DOHH2 (cell line): ENCODE data around the gene GJC1.

Experiments
- CTCF ChIP-seq: fragments of 200-600 bp; sonication (generic); IDR thresholded peaks from one replicate; pipeline ENCODE4 v1.5.1; 2014; ENCODE audit warnings: antibody characterized with exemption, mild to moderate bottlenecking, low read depth, low read length; ENCODE audit not compliant: poor library complexity, severe bottlenecking
- EZH2phosphoT487 ChIP-seq: fragments of 200-600 bp; sonication (generic); IDR thresholded peaks from 2 replicates; pipeline ENCODE4 v1.6.1; 2017; ENCODE audit warnings: borderline replicate concordance, mild to moderate bottlenecking, antibody characterized with exemption, low read length, moderate library complexity, mixed read lengths

- TF ChIP-seq CTCF: no peak
- no peak for TF ChIP-seq EZH2phosphoT487
These were observed 51.4 kb downstream of the GJC1 start for GRCh38 chr17:44778656-44779210.
